GM21423 (cell line): Measurements from ENCODE around the gene B3GNT4.
"Not testable (repeated sequence)": the region's sequence is repeated elsewhere in the genome, so short reads cannot be mapped to it uniquely, and the experiment has no call there.

Experiments
- ATAC-seq: cut with Tn5 transposase; IDR thresholded peaks from one replicate; pipeline ENCODE4 v1.9.1; 2021; ENCODE audit warnings: mild to moderate bottlenecking, moderate library complexity; ENCODE audit not compliant: unreplicated experiment

Gene B3GNT4

GRCh38 chr12:122187466-122187865 lies 16.0 kb upstream of the B3GNT4 start:
- ATAC-seq: no peak

GRCh38 chr12:122189626-122190475 lies 13.7 kb upstream of the B3GNT4 start:
- no peak for ATAC-seq

- no peak for ATAC-seq
Observed at GRCh38 chr12:122190842-122191668, 12.5 kb upstream of the B3GNT4 start.

GRCh38 chr12:122192441-122192840 lies 11.1 kb upstream of the B3GNT4 start:
- no peak for ATAC-seq

- no peak for ATAC-seq
Observed at GRCh38 chr12:122194804-122195203, 8.7 kb upstream of the B3GNT4 start.

- ATAC-seq: no peak
Observed at GRCh38 chr12:122195405-122195804, 8.1 kb upstream of the B3GNT4 start.

- ATAC-seq: no peak
Observed at GRCh38 chr12:122197612-122197966, 5.9 kb upstream of the B3GNT4 start.

GRCh38 chr12:122199484-122200355 lies 3.8 kb upstream of the B3GNT4 start:
- no peak for ATAC-seq

- ATAC-seq: no peak
Observed at GRCh38 chr12:122200541-122201175, 2.9 kb upstream of the B3GNT4 start.

GRCh38 chr12:122201381-122201780 lies 2.1 kb upstream of the B3GNT4 start:
- ATAC-seq: no peak

GRCh38 chr12:122202017-122202416 lies 1.5 kb upstream of the B3GNT4 start:
- ATAC-seq: no peak

- ATAC-seq: not testable (repeated sequence)
Observed at GRCh38 chr12:122202811-122203210, 698 bp upstream of the B3GNT4 start.

- no peak for ATAC-seq
Observed at GRCh38 chr12:122204167-122205052, 901 bp downstream of the B3GNT4 start.

GRCh38 chr12:122205053-122205925 lies 1.8 kb downstream of the B3GNT4 start:
- no peak for ATAC-seq

GRCh38 chr12:122206111-122206881 lies 2.8 kb downstream of the B3GNT4 start:
- ATAC-seq: no peak

- no peak for ATAC-seq
Observed at GRCh38 chr12:122206976-122207375, 3.5 kb downstream of the B3GNT4 start.

- no peak for ATAC-seq
Observed at GRCh38 chr12:122207391-122207790, 3.9 kb downstream of the B3GNT4 start.
